Measurements from ENCODE around the gene CD300H.
"Not testable (repeated sequence)": the region's sequence is repeated elsewhere in the genome, so short reads cannot be mapped to it uniquely, and the experiment has no call there.

Gene CD300H

GRCh38 chr17:74578979-74579378 is 11.7 kb upstream of the CD300H start (continued):
- TF ChIP-seq TSHZ1 (tag by site-specific recombination; IDR thresholded peaks at IDR 0.05; ENCODE audit: borderline replicate concordance) (no peak), ZNF341 (tag by site-specific recombination; IDR thresholded peaks at IDR 0.05; ENCODE audit: low read depth) (no peak), ZNF610 (tag by site-specific recombination; IDR thresholded peaks at IDR 0.05; ENCODE audit: borderline replicate concordance) (no peak), ZNF280C (tag by site-specific recombination; IDR thresholded peaks at IDR 0.05) (no peak), SCRT1 (tag by site-specific recombination; IDR thresholded peaks at IDR 0.05; ENCODE audit: borderline replicate concordance) (no peak), YY2 (tag by site-specific recombination; IDR thresholded peaks at IDR 0.05) (no peak), ZNF132 (tag by site-specific recombination; IDR thresholded peaks at IDR 0.05; ENCODE audit: borderline replicate concordance) (no peak), GLIS2 (tag by site-specific recombination; IDR thresholded peaks at IDR 0.05) (no peak)

DNA sequence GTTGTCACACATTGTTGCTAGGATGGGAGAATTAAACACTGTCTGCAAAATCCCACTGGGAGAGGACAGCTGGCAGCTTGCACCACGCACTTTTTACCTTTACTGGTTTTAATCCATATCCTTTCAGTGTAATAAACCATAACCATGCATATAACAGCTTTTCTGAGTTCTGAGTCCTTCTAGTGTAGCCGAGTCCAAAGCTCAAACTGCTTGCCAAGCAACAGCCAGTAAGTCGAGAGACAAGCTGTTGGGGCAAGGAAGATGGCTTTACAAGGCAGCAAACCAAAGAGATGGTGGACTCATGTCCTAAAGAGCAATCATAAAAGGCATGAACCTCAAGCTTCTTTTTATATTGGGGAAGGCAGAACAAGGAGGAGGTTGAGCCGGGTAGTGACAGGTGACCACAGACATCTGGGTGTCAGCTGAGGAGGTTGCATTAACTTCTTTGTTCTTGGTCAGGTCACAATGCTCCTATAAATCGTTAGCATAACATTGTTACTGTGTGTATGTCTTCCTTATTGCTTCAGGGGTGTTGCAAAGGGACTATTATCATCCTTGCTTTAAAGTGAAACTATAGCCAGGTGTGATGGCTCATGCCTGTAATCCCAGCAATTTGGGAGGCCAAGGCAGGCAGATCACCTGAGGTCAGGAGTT is 7.3 kb upstream of the CD300H start:
- TF ChIP-seq ZNF561 (tag by site-specific recombination; IDR thresholded peaks at IDR 0.05; ENCODE audit: borderline replicate concordance) (no peak), ZNF544 (tag by site-specific recombination; IDR thresholded peaks at IDR 0.05) (no peak), ZNF514 (tag by site-specific recombination; IDR thresholded peaks at IDR 0.05) (no peak), FEZF1 (tag by site-specific recombination; IDR thresholded peaks at IDR 0.05) (no peak), ZNF350 (tag by site-specific recombination; IDR thresholded peaks at IDR 0.05) (no peak), ZNF510 (tag by site-specific recombination; IDR thresholded peaks at IDR 0.05; ENCODE audit: insufficient replicate concordance) (no peak), ZNF157 (tag by site-specific recombination; IDR thresholded peaks at IDR 0.05) (no peak), INSM2 (tag by site-specific recombination; IDR thresholded peaks at IDR 0.05) (no peak), HOXA7 (CRISPR knock-in tag; IDR thresholded peaks at IDR 0.05; ENCODE audit: borderline replicate concordance) (no peak), ZNF19 (tag by site-specific recombination; IDR thresholded peaks at IDR 0.05; ENCODE audit: low read depth) (no peak)
- TF ChIP-seq, protein P1, sequence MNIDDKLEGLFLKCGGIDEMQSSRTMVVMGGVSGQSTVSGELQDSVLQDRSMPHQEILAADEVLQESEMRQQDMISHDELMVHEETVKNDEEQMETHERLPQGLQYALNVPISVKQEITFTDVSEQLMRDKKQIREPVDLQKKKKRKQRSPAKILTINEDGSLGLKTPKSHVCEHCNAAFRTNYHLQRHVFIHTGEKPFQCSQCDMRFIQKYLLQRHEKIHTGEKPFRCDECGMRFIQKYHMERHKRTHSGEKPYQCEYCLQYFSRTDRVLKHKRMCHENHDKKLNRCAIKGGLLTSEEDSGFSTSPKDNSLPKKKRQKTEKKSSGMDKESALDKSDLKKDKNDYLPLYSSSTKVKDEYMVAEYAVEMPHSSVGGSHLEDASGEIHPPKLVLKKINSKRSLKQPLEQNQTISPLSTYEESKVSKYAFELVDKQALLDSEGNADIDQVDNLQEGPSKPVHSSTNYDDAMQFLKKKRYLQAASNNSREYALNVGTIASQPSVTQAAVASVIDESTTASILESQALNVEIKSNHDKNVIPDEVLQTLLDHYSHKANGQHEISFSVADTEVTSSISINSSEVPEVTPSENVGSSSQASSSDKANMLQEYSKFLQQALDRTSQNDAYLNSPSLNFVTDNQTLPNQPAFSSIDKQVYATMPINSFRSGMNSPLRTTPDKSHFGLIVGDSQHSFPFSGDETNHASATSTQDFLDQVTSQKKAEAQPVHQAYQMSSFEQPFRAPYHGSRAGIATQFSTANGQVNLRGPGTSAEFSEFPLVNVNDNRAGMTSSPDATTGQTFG (tag by site-specific recombination; IDR thresholded peaks at IDR 0.05; ENCODE audit: borderline replicate concordance) = no peak
- no peaks in the 10 kb centered on the region for H3K36me3 ChIP-seq (ENCODE audit: control insufficient read depth in 2 of 2, insufficient read depth in 1 of 2, low read length in 2 of 2)
- no peak overlapping the region for H3K4me3 ChIP-seq (ENCODE audit: low read depth, low read length)
- H3K27ac ChIP-seq (ENCODE audit: extremely low read depth, low read depth, low read length) = no peak overlapping the region
- no peaks in the 10 kb centered on the region for H3K9me3 ChIP-seq (ENCODE audit: control insufficient read depth, insufficient read depth, low read depth, low read length)
- ChIA-PET POLR2A (interaction anchor here (0.6 kb wide), 1 partner anchor 50 kb away, joined by 9 read pairs; no protein-coding TSS in a partner anchor), CTCF (interaction anchor here (0.8 to 1.6 kb wide), 2 partner anchors 8 to 34 kb away, joined by 4 to 9 read pairs; no protein-coding TSS in a partner anchor)
- H3K4me1 ChIP-seq (ENCODE audit: control insufficient read depth, insufficient read depth, low read length) = no peaks in the 10 kb centered on the region

GRCh38 chr17:74573635-74574034 is 6.3 kb upstream of the CD300H start:
- POLR2A ChIA-PET = not testable (repeated sequence)
- CTCF ChIA-PET = interaction anchor here (0.6 to 1.6 kb wide), 3 partner anchors 7 to 179 kb away, joined by 3 to 9 read pairs (median 4); no protein-coding TSS in a partner anchor

More at GRCh38 chr17:74573635-74574034, 6.3 kb upstream of the CD300H start:
- H3K9me3 ChIP-seq (ENCODE audit: control insufficient read depth, insufficient read depth, low read depth, low read length); H3K36me3 ChIP-seq (ENCODE audit: control insufficient read depth in 2 of 2, insufficient read depth in 1 of 2, low read length in 2 of 2); H3K4me3 ChIP-seq (ENCODE audit: low read depth, low read length); H3K27ac ChIP-seq (ENCODE audit: extremely low read depth, low read depth, low read length); H3K4me1 ChIP-seq (ENCODE audit: control insufficient read depth, insufficient read depth, low read length): not testable (repeated sequence)
